ENCODE data around the gene C1orf56.

C1orf56 gene

GRCh38 chr1:151009674-151010345 is 37.7 kb upstream of the C1orf56 start:
- ATAC-seq = no peak
- H3K9me3 Mint-ChIP-seq = no peaks in the 10 kb centered on the region
- H3K4me1 Mint-ChIP-seq = peaks cover 59% of the 10 kb centered on the region
- peak overlapping the region; percentile 97 for H3K4me3 Mint-ChIP-seq
- peaks cover 5% of the 10 kb centered on the region for H3K36me3 Mint-ChIP-seq
- no peak overlapping the region for H3K27ac Mint-ChIP-seq
- no peaks in the 10 kb centered on the region for H3K27me3 Mint-ChIP-seq

GRCh38 chr1:151010346-151010726 is 37.2 kb upstream of the C1orf56 start:
- no peak overlapping the region for H3K27ac Mint-ChIP-seq

GRCh38 chr1:151011154-151011850 is 36.2 kb upstream of the C1orf56 start:
- Mint-ChIP-seq H3K27ac (no peak overlapping the region), H3K36me3 (peaks cover 5% of the 10 kb centered on the region), H3K4me1 (peaks cover 44% of the 10 kb centered on the region), H3K9me3 (no peaks in the 10 kb centered on the region), H3K27me3 (no peaks in the 10 kb centered on the region), H3K4me3 (no peak overlapping the region)
- no peak for ATAC-seq

More at GRCh38 chr1:151010346-151010726, 37.2 kb upstream of the C1orf56 start:
- ATAC-seq = no peak
- no peak overlapping the region for H3K4me3 Mint-ChIP-seq
- peaks cover 54% of the 10 kb centered on the region for H3K4me1 Mint-ChIP-seq
- no peaks in the 10 kb centered on the region for H3K27me3 Mint-ChIP-seq
- no peaks in the 10 kb centered on the region for H3K9me3 Mint-ChIP-seq
- peaks cover 5% of the 10 kb centered on the region for H3K36me3 Mint-ChIP-seq

GRCh38 chr1:151012684-151013471 is 34.7 kb upstream of the C1orf56 start:
- ATAC-seq = no peak
- Mint-ChIP-seq H3K27me3 (no peaks in the 10 kb centered on the region), H3K9me3 (no peaks in the 10 kb centered on the region), H3K4me3 (no peak overlapping the region), H3K27ac (no peak overlapping the region), H3K36me3 (peaks cover 5% of the 10 kb centered on the region), H3K4me1 (peaks cover 28% of the 10 kb centered on the region)

GRCh38 chr1:151013518-151013917 is 34.0 kb upstream of the C1orf56 start:
- no peak overlapping the region for H3K4me3 Mint-ChIP-seq
- peaks cover 6% of the 10 kb centered on the region for H3K36me3 Mint-ChIP-seq
- H3K27me3 Mint-ChIP-seq = no peaks in the 10 kb centered on the region
- no peak for ATAC-seq
- no peak overlapping the region for H3K27ac Mint-ChIP-seq
- no peaks in the 10 kb centered on the region for H3K9me3 Mint-ChIP-seq
- peaks cover 22% of the 10 kb centered on the region for H3K4me1 Mint-ChIP-seq

- peak; percentile 83 for ATAC-seq
- Mint-ChIP-seq H3K27me3 (no peaks in the 10 kb centered on the region), H3K9me3 (no peaks in the 10 kb centered on the region), H3K4me3 (no peak overlapping the region), H3K27ac (no peak overlapping the region), H3K36me3 (peaks cover 32% of the 10 kb centered on the region), H3K4me1 (peaks cover 6% of the 10 kb centered on the region)
These were observed 22.9 kb upstream of the C1orf56 start for GRCh38 chr1:151024540-151025146.

- peaks cover 48% of the 10 kb centered on the region for H3K36me3 Mint-ChIP-seq
- no peak overlapping the region for H3K4me3 Mint-ChIP-seq
- H3K27ac Mint-ChIP-seq = no peak overlapping the region
- no peak for ATAC-seq
- no peaks in the 10 kb centered on the region for H3K9me3 Mint-ChIP-seq
- H3K27me3 Mint-ChIP-seq = no peaks in the 10 kb centered on the region
- peaks cover 6% of the 10 kb centered on the region for H3K4me1 Mint-ChIP-seq
These were observed 21.1 kb upstream of the C1orf56 start for GRCh38 chr1:151026460-151026859.

GRCh38 chr1:151032164-151032563 is 15.4 kb upstream of the C1orf56 start:
- H3K4me1 Mint-ChIP-seq = no peaks in the 10 kb centered on the region
- H3K4me3 Mint-ChIP-seq = no peak overlapping the region
- no peak for ATAC-seq
- no peaks in the 10 kb centered on the region for H3K27me3 Mint-ChIP-seq
- H3K36me3 Mint-ChIP-seq = peaks cover 57% of the 10 kb centered on the region
- no peaks in the 10 kb centered on the region for H3K9me3 Mint-ChIP-seq
- H3K27ac Mint-ChIP-seq = no peak overlapping the region

- no peaks in the 10 kb centered on the region for H3K4me1 Mint-ChIP-seq
- no peaks in the 10 kb centered on the region for H3K9me3 Mint-ChIP-seq
- no peak overlapping the region for H3K4me3 Mint-ChIP-seq
- peaks cover 47% of the 10 kb centered on the region for H3K36me3 Mint-ChIP-seq
- peak overlapping the region; percentile 1 for H3K27ac Mint-ChIP-seq
- no peak for ATAC-seq
- no peaks in the 10 kb centered on the region for H3K27me3 Mint-ChIP-seq
These were observed 12.4 kb upstream of the C1orf56 start for GRCh38 chr1:151035167-151035566.

GRCh38 chr1:151036356-151036755 is 11.2 kb upstream of the C1orf56 start, which contains the start of gene BNIPL:
Gene BNIPL, plus strand, starts transcription at chr1:151036586. Its CDS starts 140 bp downstream, at chr1:151036726.
- Mint-ChIP-seq H3K4me1 (no peaks in the 10 kb centered on the region), H3K36me3 (peaks cover 35% of the 10 kb centered on the region), H3K9me3 (no peaks in the 10 kb centered on the region), H3K27ac (no peak within 1 kb of the TSS), H3K27me3 (no peaks in the 10 kb centered on the region), H3K4me3 (no peak within 1 kb of the TSS)
- ATAC-seq = no peak

GRCh38 chr1:151037032-151037431 is 10.5 kb upstream of the C1orf56 start:
- no peak overlapping the region for H3K27ac Mint-ChIP-seq
- peaks cover 32% of the 10 kb centered on the region for H3K36me3 Mint-ChIP-seq
- no peak overlapping the region for H3K4me3 Mint-ChIP-seq
- ATAC-seq = no peak
- H3K4me1 Mint-ChIP-seq = no peaks in the 10 kb centered on the region
- no peaks in the 10 kb centered on the region for H3K9me3 Mint-ChIP-seq
- H3K27me3 Mint-ChIP-seq = no peaks in the 10 kb centered on the region

GRCh38 chr1:151039521-151039920 is 8.0 kb upstream of the C1orf56 start:
- Mint-ChIP-seq H3K4me1 (no peaks in the 10 kb centered on the region), H3K27ac (no peak overlapping the region), H3K4me3 (no peak overlapping the region), H3K27me3 (no peaks in the 10 kb centered on the region), H3K9me3 (no peaks in the 10 kb centered on the region), H3K36me3 (peaks cover 23% of the 10 kb centered on the region)
- no peak for ATAC-seq

- no peaks in the 10 kb centered on the region for H3K9me3 Mint-ChIP-seq
- H3K36me3 Mint-ChIP-seq = peaks cover 13% of the 10 kb centered on the region
- no peaks in the 10 kb centered on the region for H3K27me3 Mint-ChIP-seq
- peaks cover 23% of the 10 kb centered on the region for H3K4me1 Mint-ChIP-seq
- no peak overlapping the region for H3K4me3 Mint-ChIP-seq
- no peak overlapping the region for H3K27ac Mint-ChIP-seq
- ATAC-seq = no peak
These were observed 4.4 kb upstream of the C1orf56 start for GRCh38 chr1:151043163-151043562.

GRCh38 chr1:151047925-151048644 is 534 bp downstream of the C1orf56 start:
- peaks cover 37% of the 10 kb centered on the region for H3K4me1 Mint-ChIP-seq
- ATAC-seq = peak; percentile 89

More at GRCh38 chr1:151047925-151048644, 534 bp downstream of the C1orf56 start:
- peaks cover 24% of the 10 kb centered on the region for H3K36me3 Mint-ChIP-seq
- H3K9me3 Mint-ChIP-seq = no peaks in the 10 kb centered on the region
- H3K27ac Mint-ChIP-seq = peak overlapping the region; percentile 95
- H3K4me3 Mint-ChIP-seq = peak overlapping the region; percentile 92
- no peaks in the 10 kb centered on the region for H3K27me3 Mint-ChIP-seq
